Measurements from ENCODE around the gene ARHGEF16. TPM values are rescaled to one million over a fixed set of nuclear protein-coding genes. Genes with fewer than 3 reads are reported as not detected.

Gene ARHGEF16
- total RNA-seq, 4 donors from 2014 or later, result 0.20 to 1.2 (median 0.63) TPM

DNA sequence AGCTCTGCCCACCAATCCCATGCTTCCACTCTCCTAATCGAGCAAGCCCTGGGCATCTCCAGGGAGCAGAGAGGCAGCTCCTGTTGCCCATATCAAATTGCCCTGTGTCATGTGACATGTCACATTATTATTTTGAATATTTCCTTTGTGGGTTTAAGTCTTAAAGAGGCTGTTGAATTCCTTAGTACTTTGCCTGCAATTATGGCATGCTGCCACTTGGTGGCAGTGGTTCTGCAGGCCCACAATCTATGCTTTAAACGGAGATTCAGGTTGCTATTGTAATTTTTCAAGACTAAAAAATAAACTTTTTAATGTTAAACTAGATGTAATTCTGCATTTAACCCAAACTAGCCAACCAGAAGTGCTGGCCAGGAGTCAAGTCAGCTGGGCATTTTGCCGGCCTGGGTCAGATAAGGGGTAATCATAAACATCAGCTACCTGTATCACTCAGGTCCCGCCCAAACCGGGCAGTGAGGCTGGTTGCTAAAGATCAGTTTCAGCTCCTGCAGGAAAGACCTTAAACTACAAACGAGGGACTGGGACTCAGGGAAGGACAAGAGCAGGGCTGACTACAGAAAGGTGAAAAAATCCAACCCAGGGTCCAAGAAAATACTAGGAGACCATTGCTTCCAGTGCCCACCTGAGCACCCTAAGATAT lies 37.3 kb upstream of the ARHGEF16 start:
- Histone ChIP-seq H3K9me3 (no peaks in the 10 kb centered on the region), H3K27me3 (peaks cover 14 to 22% (median 18%) of the 10 kb centered on the region in 3 donors), H3K36me3 (no peaks in the 10 kb centered on the region), H3K27ac (no peak overlapping the region), H3K4me1 (no peaks in the 10 kb centered on the region), H3K4me3 (no peak overlapping the region)
- no peak for TF ChIP-seq CTCF (IDR thresholded peaks at IDR 0.05 in 4 of 5, conservative IDR thresholded peaks at IDR 0.05 in 1 of 5)
- in situ Hi-C loops (cut with MboI; ENCODE audit: low sequenced_read_pairs in 4 of 4) (loop anchor here in 2 of 4 donors (25.0 kb wide), 1 partner anchor 405 kb away; the partner anchor contains the start of gene ACTRT2 (in 2 of the 2)), intact Hi-C loops (cut with DNase I; ENCODE audit: low total_unique reads) (no loop called here)
- ATAC-seq (no peak), DNase-seq (no peak)

DNA sequence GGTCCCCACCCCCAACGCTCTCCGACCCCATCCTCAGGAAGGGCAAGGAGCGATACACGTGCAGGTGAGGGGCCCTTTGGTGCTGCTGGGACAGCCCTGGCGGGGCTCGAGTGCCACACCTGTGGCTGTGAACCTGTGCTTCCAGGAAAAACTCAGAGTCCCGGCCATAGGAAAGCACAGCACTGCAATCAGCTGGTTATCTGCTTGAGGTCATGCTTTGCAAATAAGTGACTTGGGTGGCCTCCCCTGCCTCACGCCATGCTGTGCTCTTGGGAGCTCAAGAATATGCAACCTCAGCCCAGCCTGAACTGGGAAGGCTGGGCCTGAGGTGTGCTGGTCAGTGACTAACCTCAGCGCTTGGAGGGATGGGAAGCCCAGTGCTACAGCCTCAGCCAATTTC lies 36.5 kb upstream of the ARHGEF16 start:
- in situ Hi-C loops (cut with MboI; ENCODE audit: low sequenced_read_pairs in 4 of 4), result loop anchor here in 2 of 4 donors (25.0 kb wide), 1 partner anchor 406 kb away; the partner anchor contains the start of gene ACTRT2 (in 2 of the 2)
- H3K27me3 ChIP-seq, result peaks cover 14 to 22% (median 18%) of the 10 kb centered on the region in 3 donors
- TF ChIP-seq CTCF (IDR thresholded peaks at IDR 0.05 in 4 of 5, conservative IDR thresholded peaks at IDR 0.05 in 1 of 5), result no peak
- TF ChIP-seq POLR2A (IDR thresholded peaks at IDR 0.05), result no peak
- ATAC-seq, result no peak
- no peak overlapping the region for H3K4me3 ChIP-seq
- intact Hi-C loops (cut with DNase I; ENCODE audit: low total_unique reads), result no loop called here
- no peak overlapping the region for H3K27ac ChIP-seq
- H3K4me1 ChIP-seq, result no peaks in the 10 kb centered on the region
- no peaks in the 10 kb centered on the region for H3K36me3 ChIP-seq
- no peaks in the 10 kb centered on the region for H3K9me3 ChIP-seq
- DNase-seq, result no peak

DNA sequence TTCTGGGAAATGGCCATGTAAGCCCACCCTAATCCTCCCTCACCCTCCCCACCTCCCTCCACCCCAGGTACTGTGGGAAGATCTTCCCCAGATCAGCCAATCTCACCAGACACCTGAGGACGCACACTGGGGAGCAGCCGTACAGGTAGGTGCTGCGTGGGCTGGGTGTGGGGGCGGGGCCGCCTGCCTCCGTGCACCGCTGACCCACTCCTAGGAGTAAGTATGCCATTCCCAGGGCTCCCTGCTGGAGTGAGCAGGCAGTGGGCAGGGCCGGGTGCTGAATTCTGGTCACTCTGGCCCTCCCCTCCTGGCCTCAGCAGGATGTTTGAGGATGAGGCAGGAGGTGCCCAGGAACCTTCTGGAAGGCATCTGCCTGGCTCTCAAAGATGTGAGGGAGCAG lies 35.9 kb upstream of the ARHGEF16 start:
- H3K4me1 ChIP-seq, result no peaks in the 10 kb centered on the region
- H3K4me3 ChIP-seq, result no peak overlapping the region
- no peak for TF ChIP-seq POLR2A (IDR thresholded peaks at IDR 0.05)
- TF ChIP-seq CTCF (IDR thresholded peaks at IDR 0.05 in 4 of 5, conservative IDR thresholded peaks at IDR 0.05 in 1 of 5), result no peak
- in situ Hi-C loops (cut with MboI; ENCODE audit: low sequenced_read_pairs in 4 of 4) (loop anchor here in 2 of 4 donors (25.0 kb wide), 1 partner anchor 406 kb away; the partner anchor contains the start of gene ACTRT2 (in 2 of the 2)), intact Hi-C loops (cut with DNase I; ENCODE audit: low total_unique reads) (no loop called here)
- ATAC-seq (no peak), DNase-seq (no peak)
- H3K9me3 ChIP-seq, result no peaks in the 10 kb centered on the region
- H3K27me3 ChIP-seq, result peaks cover 14 to 22% (median 18%) of the 10 kb centered on the region in 3 donors
- no peak overlapping the region for H3K27ac ChIP-seq
- H3K36me3 ChIP-seq, result no peaks in the 10 kb centered on the region

DNA sequence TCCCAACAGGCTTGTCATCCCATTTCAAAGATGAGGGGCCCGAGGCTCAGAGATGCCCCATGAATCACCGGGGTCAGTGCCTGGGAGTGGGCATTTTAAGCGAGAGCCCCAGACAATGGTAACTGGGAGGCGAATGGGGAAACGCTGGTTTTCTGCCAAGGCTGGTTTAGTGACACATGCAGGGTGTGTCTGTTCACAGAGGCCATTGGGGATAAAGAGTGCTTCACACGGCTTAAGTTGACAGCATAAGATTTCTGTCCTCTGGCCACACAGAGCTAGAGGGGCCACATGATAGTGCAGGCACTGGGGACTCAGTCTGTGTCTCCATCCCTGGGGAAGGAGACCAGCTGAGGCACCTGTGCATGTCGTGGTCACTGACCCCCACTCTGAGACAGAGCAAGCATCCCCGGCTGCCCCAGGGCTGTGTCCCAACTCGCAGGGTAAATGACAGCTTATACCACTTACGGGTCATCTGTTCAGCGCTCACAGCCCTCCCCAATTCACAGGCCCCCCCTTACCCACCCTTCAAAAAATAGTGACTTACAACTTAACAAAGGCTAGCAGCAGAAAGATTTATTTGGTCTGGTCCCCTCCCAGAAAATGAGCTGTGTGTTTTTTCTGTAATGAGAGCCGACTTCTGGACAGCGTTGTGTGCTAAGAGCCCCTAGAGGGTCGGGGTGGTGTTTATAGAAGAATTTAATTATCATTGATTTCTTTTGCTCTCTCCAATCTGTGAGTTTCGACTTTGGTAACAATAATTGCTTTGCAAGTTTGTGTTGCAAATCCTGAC lies 34.9 kb upstream of the ARHGEF16 start:
- no peak overlapping the region for H3K27ac ChIP-seq
- H3K36me3 ChIP-seq, result no peaks in the 10 kb centered on the region
- ATAC-seq (no peak), DNase-seq (no peak)
- H3K9me3 ChIP-seq, result no peaks in the 10 kb centered on the region
- in situ Hi-C loops (cut with MboI; ENCODE audit: low sequenced_read_pairs in 4 of 4) (loop anchor here (10.0 to 25.0 kb wide), 2 partner anchors 407 to 415 kb away; partner anchors contain the start of gene ACTRT2 (in 2 of the 4)), intact Hi-C loops (cut with DNase I; ENCODE audit: low total_unique reads) (loop anchor here (5.0 to 10.0 kb wide), 2 partner anchors 67 to 135 kb away; no protein-coding TSS in a partner anchor)
- H3K4me3 ChIP-seq, result no peak overlapping the region
- no peak for TF ChIP-seq POLR2A (IDR thresholded peaks at IDR 0.05)
- no peak for TF ChIP-seq CTCF (IDR thresholded peaks at IDR 0.05 in 4 of 5, conservative IDR thresholded peaks at IDR 0.05 in 1 of 5)
- no peaks in the 10 kb centered on the region for H3K4me1 ChIP-seq
- peaks cover 17 to 18% (median 17%) of the 10 kb centered on the region in 3 donors for H3K27me3 ChIP-seq

Measured in gastrocnemius medialis (tissue), 4 donors.